IMR-90 (cell line): ENCODE measurements around the gene GPATCH8. TPM values are rescaled to one million over a fixed set of nuclear protein-coding genes. Genes with fewer than 3 reads are reported as not detected.

Experiments
- ATAC-seq: fragments of 200-7000 bp; cut with Tn5 transposase; 2 replicates; pipeline ENCODE4 v1.9.1; 2020; ENCODE audit warnings: low read depth, mild to moderate bottlenecking, moderate library complexity
- BruUV-seq: library from RNA; stranded (reverse); fragments of 400-500 nt; replicated peaks from 2 replicates; lab custom pipeline; 2021; lab: Mats Ljungman, UMichigan
- CTCF ChIA-PET: fragments of 300-600 bp; formaldehyde crosslinking; extraction: SDS; loops from one replicate; lab custom pipeline; 2021; ENCODE audit warnings: antibody characterized with exemption; lab: Yijun Ruan, JAX
- POLR2A ChIA-PET: fragments of 300-600 bp; sonication (Branson Sonifier 250); formaldehyde crosslinking; loops from one replicate; lab custom pipeline; 2022; ENCODE audit warnings: antibody characterized with exemption; ENCODE audit not compliant: unreplicated experiment; lab: Charles Lee
- DNase-seq: peaks from one replicate; pipeline ENCODE4 v3.0.0; 2013
- H2AFZ ChIP-seq: replicated peaks from 2 replicates; pipeline ENCODE3; 2013; ENCODE audit warnings: low read length, mild to moderate bottlenecking; ENCODE audit not compliant: poor library complexity
- H2AK5ac ChIP-seq: 2 replicates; pipeline ENCODE4 v1.6.1; 2013; ENCODE audit warnings: low read depth, low read length, inconsistent platforms
- H2AK9ac ChIP-seq: replicated peaks from 2 replicates; pipeline ENCODE3; 2013; ENCODE audit warnings: mild to moderate bottlenecking, low read depth, low read length, moderate library complexity; ENCODE audit not compliant: poor library complexity
- H2BK120ac ChIP-seq: 2 replicates; pipeline ENCODE4 v1.6.1; 2013; ENCODE audit warnings: low read depth, low read length, inconsistent platforms
- H2BK15ac ChIP-seq: 3 replicates; pipeline ENCODE4 v1.6.1; 2013; ENCODE audit warnings: low read depth, low read length, inconsistent platforms
- H2BK20ac ChIP-seq: 2 replicates; pipeline ENCODE4 v1.6.1; 2013; ENCODE audit warnings: low read depth, mild to moderate bottlenecking, inconsistent platforms, low read length, moderate library complexity
- H2BK5ac ChIP-seq: 2 replicates; pipeline ENCODE4 v1.6.1; 2013; ENCODE audit warnings: mild to moderate bottlenecking, low read depth, low read length, inconsistent platforms; ENCODE audit not compliant: poor library complexity, severe bottlenecking
- H3K14ac ChIP-seq: replicated peaks from 2 replicates; pipeline ENCODE4 v1.6.1; 2013; ENCODE audit warnings: low read depth, low read length, inconsistent platforms
- H3K18ac ChIP-seq: 2 replicates; pipeline ENCODE4 v1.6.1; 2013; ENCODE audit warnings: low read depth, low read length, control low read depth
- H3K23ac ChIP-seq: 2 replicates; pipeline ENCODE4 v1.6.1; 2013; ENCODE audit warnings: low read depth, low read length, inconsistent platforms
- H3K27ac ChIP-seq: 2 replicates; pipeline ENCODE4 v1.5.1; 2013; ENCODE audit warnings: mild to moderate bottlenecking, control low read depth, low read length; ENCODE audit not compliant: insufficient read depth
- H3K27me3 ChIP-seq: 2 replicates; pipeline ENCODE4 v1.6.1; 2013; ENCODE audit warnings: low read length; ENCODE audit not compliant: control insufficient read depth, insufficient read depth
- H3K36me3 ChIP-seq: 2 replicates; pipeline ENCODE4 v1.6.1; 2013; ENCODE audit warnings: low read length, mixed read lengths; ENCODE audit not compliant: control insufficient read depth, insufficient read depth
- H3K4ac ChIP-seq: 2 replicates; pipeline ENCODE4 v1.6.1; 2013; ENCODE audit warnings: low read depth, low read length, inconsistent platforms
- H3K4me1 ChIP-seq: 2 replicates; pipeline ENCODE4 v1.6.1; 2013; ENCODE audit warnings: low read length, mixed read lengths; ENCODE audit not compliant: control insufficient read depth, insufficient read depth
- H3K4me2 ChIP-seq: 2 replicates; pipeline ENCODE4 v1.6.1; 2013; ENCODE audit warnings: low read depth, mild to moderate bottlenecking, control low read depth, low read length, moderate library complexity
- H3K4me3 ChIP-seq: 2 replicates; pipeline ENCODE4 v1.5.1; 2013; ENCODE audit warnings: low read depth, mild to moderate bottlenecking, control low read depth, low read length, moderate library complexity; ENCODE audit not compliant: insufficient read depth
- H3K56ac ChIP-seq: 2 replicates; pipeline ENCODE4 v1.6.1; 2013; ENCODE audit warnings: low read length, inconsistent platforms; ENCODE audit not compliant: insufficient read depth; ENCODE audit errors: extremely low read depth
- H3K79me1 ChIP-seq, 2 experiments: 2 replicates each; pipeline ENCODE4 v1.6.1; 2013; ENCODE audit warnings: low read length in 2 of 2, inconsistent platforms in 1 of 2, low read depth in 1 of 2
- H3K9ac ChIP-seq: 2 replicates; pipeline ENCODE4 v1.6.1; 2013; ENCODE audit warnings: low read depth, low read length, control low read depth
- H3K9me1 ChIP-seq: 2 replicates; pipeline ENCODE4 v1.6.1; 2013; ENCODE audit warnings: low read length, inconsistent platforms; ENCODE audit not compliant: insufficient read depth
- H3K9me3 ChIP-seq: 2 replicates; pipeline ENCODE4 v1.6.1; 2013; ENCODE audit warnings: low read length; ENCODE audit not compliant: control insufficient read depth, insufficient read depth
- H4K20me1 ChIP-seq: 2 replicates; pipeline ENCODE4 v1.6.1; 2013; ENCODE audit warnings: low read length, inconsistent platforms; ENCODE audit not compliant: insufficient read depth
- H4K5ac ChIP-seq: 2 replicates; pipeline ENCODE4 v1.6.1; 2013; ENCODE audit warnings: mild to moderate bottlenecking, low read depth, low read length, control low read depth
- H4K8ac ChIP-seq, 2 experiments: 2 replicates each; pipeline ENCODE4 v1.6.1; 2013; ENCODE audit warnings: low read depth in 2 of 2, low read length in 2 of 2, control low read depth in 1 of 2, inconsistent platforms in 1 of 2
- H4K91ac ChIP-seq: 2 replicates; pipeline ENCODE4 v1.6.1; 2013; ENCODE audit warnings: low read depth, low read length, inconsistent platforms; ENCODE audit not compliant: insufficient read depth
- BHLHE40 ChIP-seq: fragments of 150-350 bp; IDR thresholded peaks from 2 replicates; pipeline ENCODE4 v1.6.1; 2016; ENCODE audit warnings: mild to moderate bottlenecking, low read depth, low read length
- CEBPB ChIP-seq: IDR thresholded peaks from 2 replicates; pipeline ENCODE4 v1.6.1; 2012; ENCODE audit warnings: low read depth, low read length, improper control_type of control experiment
- CHD1 ChIP-seq: IDR thresholded peaks from 2 replicates; pipeline ENCODE4 v1.6.1; 2012; ENCODE audit warnings: low read depth, low read length, improper control_type of control experiment
- CTCF ChIP-seq: conservative IDR thresholded peaks from 2 replicates; pipeline ENCODE4 v1.5.1; 2012; ENCODE audit warnings: mild to moderate bottlenecking, low read depth, low read length, improper control_type of control experiment
- FOS ChIP-seq: fragments of 150-350 bp; IDR thresholded peaks from 2 replicates; pipeline ENCODE4 v1.6.1; 2016; ENCODE audit warnings: low read depth, low read length
- MAFK ChIP-seq: IDR thresholded peaks from 2 replicates; pipeline ENCODE4 v1.6.1; 2012; ENCODE audit warnings: low read depth, low read length, improper control_type of control experiment
- MAZ ChIP-seq: IDR thresholded peaks from 2 replicates; pipeline ENCODE4 v1.6.1; 2012; ENCODE audit warnings: low read depth, mild to moderate bottlenecking, low read length, improper control_type of control experiment, moderate library complexity, borderline replicate concordance
- MXI1 ChIP-seq: IDR thresholded peaks from 2 replicates; pipeline ENCODE4 v1.6.1; 2012; ENCODE audit warnings: low read depth, mild to moderate bottlenecking, low read length, moderate library complexity, borderline replicate concordance
- NFE2L2 ChIP-seq: fragments of 150-350 bp; IDR thresholded peaks from 2 replicates; pipeline ENCODE4 v1.6.1; 2016; ENCODE audit warnings: low read depth, mild to moderate bottlenecking, low read length
- POLR2A ChIP-seq: IDR thresholded peaks from 2 replicates; pipeline ENCODE4 v1.6.1; 2012; ENCODE audit warnings: mild to moderate bottlenecking, low read depth, low read length
- RAD21 ChIP-seq: IDR thresholded peaks from 2 replicates; pipeline ENCODE4 v1.6.1; 2012; ENCODE audit warnings: low read length, improper control_type of control experiment
- RCOR1 ChIP-seq: IDR thresholded peaks from 2 replicates; pipeline ENCODE4 v1.6.1; 2012; ENCODE audit warnings: mild to moderate bottlenecking, low read length, improper control_type of control experiment; ENCODE audit not compliant: insufficient replicate concordance
- RFX5 ChIP-seq: IDR thresholded peaks from 2 replicates; pipeline ENCODE4 v1.8.0; 2012; ENCODE audit warnings: low read depth, mild to moderate bottlenecking, low read length, moderate library complexity
- SMC3 ChIP-seq: fragments of 150-350 bp; IDR thresholded peaks from 2 replicates; pipeline ENCODE4 v1.6.1; 2016; ENCODE audit warnings: low read depth, mild to moderate bottlenecking, antibody characterized with exemption, low read length, moderate library complexity
- WGBS, 2 experiments: methylation state at CpG; one replicate each; pipeline versions ENCODE4 v1.1.5 to v1.1.7; 2013; ENCODE audit warnings: missing lambda C conversion rate in 2 of 2; ENCODE audit not compliant: insufficient read length in 1 of 2; ENCODE audit errors: extremely low coverage in 2 of 2; 5-methylcytosine and 5-hydroxymethylcytosine counted together
- dilution Hi-C: fragments of 300-500 bp; cut with HindIII; formaldehyde crosslinking; loops from one replicate; pipeline ENCODE4 v1.14.3; 2018; ENCODE audit warnings: low sequenced_read_pairs; ENCODE audit not compliant: unreplicated experiment
- in situ Hi-C: fragments of 300-500 bp; cut with MboI; formaldehyde crosslinking; loops from 3 replicates; pipeline ENCODE4 v1.14.3; 2019; ENCODE audit warnings: low sequenced_read_pairs, inconsistent platforms, mixed read lengths
- intact Hi-C: fragments of 100-400 bp; cut with micrococcal nuclease; formaldehyde crosslinking; loops from 2 replicates; pipeline ENCODE4 v1.10.0; 2022
- polyA plus RNA-seq, 3 experiments: library from polyadenylated mRNA; depleted of rRNA; stranded (reverse); fragments of >200 nt; gene quantifications; 2 replicates each; pipeline ENCODE4 v1.2.3, GENCODE V29; 2012; ENCODE audit warnings: low replicate concordance in 1 of 3
- total RNA-seq: library from RNA; depleted of rRNA; stranded (reverse); fragments of >200 nt; gene quantifications from 2 replicates; pipeline ENCODE4 v1.2.3, GENCODE V29; 2012

GPATCH8 gene
- total and polyA plus RNA-seq, 2 of the 4 experiments (the other 2 are of a cell fraction) = 8.8 to 13.2 TPM

GRCh38 chr17:44348988-44349364 is 154.2 kb downstream of the GPATCH8 start:
- no peak overlapping the region for H3K56ac ChIP-seq
- dilution Hi-C loops (no loop called here), intact Hi-C loops (loop anchor here (5.0 kb wide), 1 partner anchor 147 kb away; no protein-coding TSS in a partner anchor), in situ Hi-C loops (no loop called here)
- H3K9ac ChIP-seq = no peak overlapping the region
- 0 out of 2 replicates have a peak, but pooled peaks cover 7% of the 10 kb centered on the region for H3K9me1 ChIP-seq
- ATAC-seq (no peak), DNase-seq (no peak)
- H3K23ac ChIP-seq = no peak overlapping the region
- peaks cover 4% of the 10 kb centered on the region; the same call in 1 of the 2 replicates for H3K4me1 ChIP-seq
- peaks cover 32% of the 10 kb centered on the region for H3K36me3 ChIP-seq
- no peak overlapping the region for H2BK120ac ChIP-seq
- no peaks in the 10 kb centered on the region for H3K9me3 ChIP-seq
- no peak overlapping the region for H3K4me3 ChIP-seq
- H4K20me1 ChIP-seq = peaks cover 16% of the 10 kb centered on the region; the same call in 1 of the 2 replicates
- no peak overlapping the region for H2AK9ac ChIP-seq
- no peak overlapping the region for H4K91ac ChIP-seq
- ChIA-PET CTCF (no interaction called here), POLR2A (no interaction called here)
- no peak overlapping the region for H2AFZ ChIP-seq
- H4K5ac ChIP-seq = no peak overlapping the region
- H3K79me1 ChIP-seq = peaks cover 5 to 31% of the 10 kb centered on the region in 2 experiments
- no peak overlapping the region for H3K14ac ChIP-seq
- no peak overlapping the region for H3K18ac ChIP-seq
- H3K4me2 ChIP-seq = no peak overlapping the region
- H3K27me3 ChIP-seq = no peaks in the 10 kb centered on the region
- no peak overlapping the region for H2BK15ac ChIP-seq
- BruUV-seq = no TSS peak
- H2BK5ac ChIP-seq = no peak overlapping the region
- no peak overlapping the region for H3K4ac ChIP-seq
- H2BK20ac ChIP-seq = no peak overlapping the region
- H2AK5ac ChIP-seq = no peak overlapping the region
- 85% methylated on average over 4 of the region's 6 CpGs; no CpG with 5 or more reads in 1 of the 2 experiments for WGBS, 2 experiments
- no peak overlapping the region for H4K8ac ChIP-seq
- TF ChIP-seq BHLHE40 = no peak
- TF ChIP-seq RCOR1 = no peak
- no peak for TF ChIP-seq CHD1
- TF ChIP-seq SMC3 = no peak
- no peak for TF ChIP-seq MAZ
- TF ChIP-seq CTCF = no peak
- no peak for TF ChIP-seq RFX5
- TF ChIP-seq MAFK = no peak
- no peak for TF ChIP-seq FOS
- TF ChIP-seq POLR2A = no peak
- no peak for TF ChIP-seq NFE2L2
- TF ChIP-seq MXI1 = no peak
- TF ChIP-seq RAD21 = no peak
- TF ChIP-seq CEBPB = no peak
- H3K27ac ChIP-seq = no peak overlapping the region
